IMR-90 (cell line): ENCODE measurements around the gene PPP1R9A.

Experiments
- CTCF ChIP-seq: conservative IDR thresholded peaks from 2 replicates; pipeline ENCODE4 v1.5.1; 2012; ENCODE audit warnings: mild to moderate bottlenecking, low read depth, low read length, improper control_type of control experiment
- MAZ ChIP-seq: IDR thresholded peaks from 2 replicates; pipeline ENCODE4 v1.6.1; 2012; ENCODE audit warnings: low read depth, mild to moderate bottlenecking, low read length, improper control_type of control experiment, moderate library complexity, borderline replicate concordance
- POLR2A ChIP-seq: IDR thresholded peaks from 2 replicates; pipeline ENCODE4 v1.6.1; 2012; ENCODE audit warnings: mild to moderate bottlenecking, low read depth, low read length

DNA sequence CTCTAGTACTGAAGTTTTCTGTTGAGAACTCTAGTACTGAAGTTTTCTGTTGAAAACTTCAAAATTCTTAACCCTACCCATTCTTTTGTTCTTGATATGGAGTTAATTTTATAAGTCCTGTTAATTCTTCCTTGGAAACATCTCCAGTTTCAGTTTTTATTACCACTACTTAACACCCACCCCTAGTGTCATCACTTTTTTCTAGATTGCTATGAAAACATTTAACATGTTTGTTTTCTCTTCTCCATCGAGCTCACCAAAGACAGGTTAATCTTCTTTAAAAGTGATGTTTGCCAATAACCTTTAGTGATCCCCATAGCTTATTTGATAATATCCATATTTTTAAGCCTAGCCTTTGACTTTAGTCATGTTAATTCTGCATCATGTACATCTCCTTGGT, 147.9 kb downstream of the PPP1R9A start:
- TF ChIP-seq CTCF, result no peak
- TF ChIP-seq MAZ, result no peak
- no peak for TF ChIP-seq POLR2A
